ENCODE results near the gene AVP.

DNA sequence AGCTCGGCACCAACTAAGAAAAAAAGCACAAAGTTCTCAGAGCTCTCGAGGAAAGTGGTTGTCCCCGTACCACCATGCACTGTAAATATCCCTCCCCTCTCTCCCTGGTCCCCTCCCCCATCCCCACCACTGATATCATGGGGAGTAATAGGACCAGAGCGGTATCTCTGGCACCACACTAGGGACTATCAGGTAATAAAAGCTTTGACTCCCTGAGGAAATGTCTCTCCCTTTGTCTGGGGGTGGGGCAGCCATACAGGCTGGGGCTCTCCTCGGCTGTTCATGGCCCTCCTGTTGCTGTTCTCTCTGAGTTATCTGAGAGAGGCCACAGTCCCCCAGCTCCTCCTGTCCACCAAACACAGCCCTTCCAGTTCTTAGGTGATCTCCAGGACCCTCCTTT, 46.1 kb downstream of the AVP start:
- TF ChIP-seq POLR2A (IDR thresholded peaks at IDR 0.05) (no peak), CTCF (IDR thresholded peaks at IDR 0.05) (no peak)

All from uterus (tissue), 2 donors.